SK-N-SH (cell line): Measurements from ENCODE around the gene PHOSPHO1.

Experiments used
- JUND ChIP-seq: IDR thresholded peaks from 2 replicates; pipeline ENCODE4 v1.4.0; 2012
- MXI1 ChIP-seq: IDR thresholded peaks from 2 replicates; pipeline ENCODE4 v1.6.1; 2012; ENCODE audit warnings: mild to moderate bottlenecking, low read depth, low read length, improper control_type of control experiment
- POLR2AphosphoS5 ChIP-seq: IDR thresholded peaks from 2 replicates; pipeline ENCODE4 v1.6.1; 2012; ENCODE audit warnings: low read depth, low read length
- RAD21 ChIP-seq: IDR thresholded peaks from 2 replicates; pipeline ENCODE4 v1.6.1; 2012; ENCODE audit warnings: mild to moderate bottlenecking, low read length
- RXRA ChIP-seq: IDR thresholded peaks from 2 replicates; pipeline ENCODE4 v1.4.0; 2012; ENCODE audit warnings: low read depth, mild to moderate bottlenecking, borderline replicate concordance
- SIN3A ChIP-seq: IDR thresholded peaks from 2 replicates; pipeline ENCODE4 v1.6.1; 2012; ENCODE audit warnings: low read depth, mild to moderate bottlenecking, low read length, moderate library complexity, borderline replicate concordance
- TAF1 ChIP-seq: IDR thresholded peaks from 2 replicates; pipeline ENCODE4 v1.6.1; 2012; ENCODE audit warnings: low read depth, mild to moderate bottlenecking, low read length, moderate library complexity, borderline replicate concordance
- TF ChIP-seq, protein P1 (sequence below): fragments of 200-600 bp; sonication (generic); IDR thresholded peaks from 2 replicates; pipeline ENCODE4 v1.6.1; 2017; ENCODE audit warnings: antibody characterized with exemption, mild to moderate bottlenecking, moderate library complexity

DNA sequence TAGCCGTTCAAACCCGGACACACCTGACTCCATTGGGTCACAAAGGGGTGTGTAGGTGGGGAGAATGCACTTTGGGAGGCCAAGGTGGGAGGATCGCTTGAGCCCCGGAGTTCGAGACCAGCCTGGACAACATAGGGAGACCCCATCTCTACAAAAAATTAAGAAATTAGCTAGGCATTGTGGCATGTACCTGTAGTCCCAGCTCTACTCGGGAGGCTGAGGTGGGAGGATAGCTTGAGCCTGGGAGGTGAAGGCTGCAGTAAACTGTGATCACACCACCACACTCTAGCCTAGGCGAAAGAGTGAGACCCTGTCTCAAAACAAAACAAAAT, 942 bp upstream of the PHOSPHO1 start:
- no peak for TF ChIP-seq SIN3A
- TF ChIP-seq, protein P1, sequence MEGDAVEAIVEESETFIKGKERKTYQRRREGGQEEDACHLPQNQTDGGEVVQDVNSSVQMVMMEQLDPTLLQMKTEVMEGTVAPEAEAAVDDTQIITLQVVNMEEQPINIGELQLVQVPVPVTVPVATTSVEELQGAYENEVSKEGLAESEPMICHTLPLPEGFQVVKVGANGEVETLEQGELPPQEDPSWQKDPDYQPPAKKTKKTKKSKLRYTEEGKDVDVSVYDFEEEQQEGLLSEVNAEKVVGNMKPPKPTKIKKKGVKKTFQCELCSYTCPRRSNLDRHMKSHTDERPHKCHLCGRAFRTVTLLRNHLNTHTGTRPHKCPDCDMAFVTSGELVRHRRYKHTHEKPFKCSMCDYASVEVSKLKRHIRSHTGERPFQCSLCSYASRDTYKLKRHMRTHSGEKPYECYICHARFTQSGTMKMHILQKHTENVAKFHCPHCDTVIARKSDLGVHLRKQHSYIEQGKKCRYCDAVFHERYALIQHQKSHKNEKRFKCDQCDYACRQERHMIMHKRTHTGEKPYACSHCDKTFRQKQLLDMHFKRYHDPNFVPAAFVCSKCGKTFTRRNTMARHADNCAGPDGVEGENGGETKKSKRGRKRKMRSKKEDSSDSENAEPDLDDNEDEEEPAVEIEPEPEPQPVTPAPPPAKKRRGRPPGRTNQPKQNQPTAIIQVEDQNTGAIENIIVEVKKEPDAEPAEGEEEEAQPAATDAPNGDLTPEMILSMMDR: no peak
- TF ChIP-seq RXRA: no peak
- TF ChIP-seq JUND: no peak
- no peak for TF ChIP-seq MXI1
- no peak for TF ChIP-seq TAF1
- TF ChIP-seq POLR2AphosphoS5: no peak
- no peak for TF ChIP-seq RAD21
